HL-60 (cell line): ENCODE measurements around the gene CDKN2B-AS1.

ENCODE experiments used
- POLR2AphosphoS5 ChIP-seq: IDR thresholded peaks from 2 replicates; pipeline ENCODE4 v1.6.1; 2012; ENCODE audit warnings: low read depth
- REST ChIP-seq: IDR thresholded peaks from 2 replicates; pipeline ENCODE4 v1.6.1; 2012; ENCODE audit warnings: low read depth; ENCODE audit not compliant: insufficient replicate concordance
- TF ChIP-seq, protein P1 (sequence below): IDR thresholded peaks from one replicate; pipeline ENCODE4 v1.5.1; 2011; ENCODE audit warnings: low read length, control low read depth, inconsistent platforms; ENCODE audit not compliant: insufficient read depth

GRCh38 chr9:22116758-22117157, 122.2 kb downstream of the CDKN2B-AS1 start:
- no peak for TF ChIP-seq POLR2AphosphoS5
- TF ChIP-seq, protein P1, sequence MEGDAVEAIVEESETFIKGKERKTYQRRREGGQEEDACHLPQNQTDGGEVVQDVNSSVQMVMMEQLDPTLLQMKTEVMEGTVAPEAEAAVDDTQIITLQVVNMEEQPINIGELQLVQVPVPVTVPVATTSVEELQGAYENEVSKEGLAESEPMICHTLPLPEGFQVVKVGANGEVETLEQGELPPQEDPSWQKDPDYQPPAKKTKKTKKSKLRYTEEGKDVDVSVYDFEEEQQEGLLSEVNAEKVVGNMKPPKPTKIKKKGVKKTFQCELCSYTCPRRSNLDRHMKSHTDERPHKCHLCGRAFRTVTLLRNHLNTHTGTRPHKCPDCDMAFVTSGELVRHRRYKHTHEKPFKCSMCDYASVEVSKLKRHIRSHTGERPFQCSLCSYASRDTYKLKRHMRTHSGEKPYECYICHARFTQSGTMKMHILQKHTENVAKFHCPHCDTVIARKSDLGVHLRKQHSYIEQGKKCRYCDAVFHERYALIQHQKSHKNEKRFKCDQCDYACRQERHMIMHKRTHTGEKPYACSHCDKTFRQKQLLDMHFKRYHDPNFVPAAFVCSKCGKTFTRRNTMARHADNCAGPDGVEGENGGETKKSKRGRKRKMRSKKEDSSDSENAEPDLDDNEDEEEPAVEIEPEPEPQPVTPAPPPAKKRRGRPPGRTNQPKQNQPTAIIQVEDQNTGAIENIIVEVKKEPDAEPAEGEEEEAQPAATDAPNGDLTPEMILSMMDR, result no peak
- no peak for TF ChIP-seq REST
